Measurements from ENCODE around the gene ZFAND2B. TPM values are rescaled to one million over a fixed set of nuclear protein-coding genes. Genes with fewer than 3 reads are reported as not detected.
A peak's percentile ranks its signal among the peaks of the same experiment; 100 is the strongest.

The ZFAND2B gene, protein sequence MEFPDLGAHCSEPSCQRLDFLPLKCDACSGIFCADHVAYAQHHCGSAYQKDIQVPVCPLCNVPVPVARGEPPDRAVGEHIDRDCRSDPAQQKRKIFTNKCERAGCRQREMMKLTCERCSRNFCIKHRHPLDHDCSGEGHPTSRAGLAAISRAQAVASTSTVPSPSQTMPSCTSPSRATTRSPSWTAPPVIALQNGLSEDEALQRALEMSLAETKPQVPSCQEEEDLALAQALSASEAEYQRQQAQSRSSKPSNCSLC
- total RNA-seq: 10 to 100 TPM; 34.7 to 44.5 (median 37.6) TPM

DNA sequence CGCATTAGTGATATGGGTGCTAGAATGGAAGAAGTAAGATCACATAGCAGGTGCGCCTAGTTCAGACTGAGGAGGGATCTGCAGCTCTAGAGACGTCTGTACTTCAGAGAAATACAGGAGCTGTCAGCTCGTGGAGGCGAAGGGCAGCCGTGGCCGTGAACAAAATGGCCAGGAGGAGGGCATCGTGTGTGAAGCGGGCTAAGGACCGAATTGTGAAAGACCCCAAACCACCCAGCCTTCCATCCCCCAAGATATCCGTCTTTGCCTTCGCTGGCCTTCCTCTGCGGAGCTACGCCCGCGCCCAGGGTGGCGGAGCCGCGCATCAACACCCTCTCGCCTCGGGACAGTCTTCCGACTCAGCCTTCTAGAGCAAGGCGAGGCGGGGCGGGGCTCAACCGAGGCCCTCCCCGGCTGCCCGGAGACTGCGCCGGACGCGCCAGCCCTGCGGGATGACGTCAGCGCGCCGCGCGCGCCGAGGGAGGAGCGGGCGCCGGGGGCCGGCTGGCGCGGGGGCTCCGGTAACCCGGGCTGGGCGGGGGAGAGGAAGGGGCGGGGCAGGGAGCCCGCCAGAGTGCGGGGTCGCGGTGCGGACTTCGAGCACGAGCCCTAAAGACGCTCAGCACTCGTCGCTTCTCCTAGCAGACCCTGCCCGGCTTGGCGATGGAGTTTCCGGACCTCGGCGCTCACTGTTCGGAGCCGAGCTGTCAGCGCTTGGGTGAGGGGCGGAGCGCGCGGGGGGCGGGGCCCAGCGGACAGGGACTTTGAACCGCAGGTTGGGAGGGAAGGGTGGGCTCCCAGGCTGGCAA is at the start of gene ZFAND2B:
Gene ZFAND2B (plus strand): TSS at position 455 of the 806 bp plus-strand sequence. CDS start 206 bp downstream, at position 661.
- H3K27me3 ChIP-seq: no peaks in the 10 kb centered on the region
- WGBS, 2 donors (ENCODE audit: low coverage in 1 of 2): 0% methylated on average over 2 to 7 of the region's 76 CpGs
- TF ChIP-seq, protein P1, sequence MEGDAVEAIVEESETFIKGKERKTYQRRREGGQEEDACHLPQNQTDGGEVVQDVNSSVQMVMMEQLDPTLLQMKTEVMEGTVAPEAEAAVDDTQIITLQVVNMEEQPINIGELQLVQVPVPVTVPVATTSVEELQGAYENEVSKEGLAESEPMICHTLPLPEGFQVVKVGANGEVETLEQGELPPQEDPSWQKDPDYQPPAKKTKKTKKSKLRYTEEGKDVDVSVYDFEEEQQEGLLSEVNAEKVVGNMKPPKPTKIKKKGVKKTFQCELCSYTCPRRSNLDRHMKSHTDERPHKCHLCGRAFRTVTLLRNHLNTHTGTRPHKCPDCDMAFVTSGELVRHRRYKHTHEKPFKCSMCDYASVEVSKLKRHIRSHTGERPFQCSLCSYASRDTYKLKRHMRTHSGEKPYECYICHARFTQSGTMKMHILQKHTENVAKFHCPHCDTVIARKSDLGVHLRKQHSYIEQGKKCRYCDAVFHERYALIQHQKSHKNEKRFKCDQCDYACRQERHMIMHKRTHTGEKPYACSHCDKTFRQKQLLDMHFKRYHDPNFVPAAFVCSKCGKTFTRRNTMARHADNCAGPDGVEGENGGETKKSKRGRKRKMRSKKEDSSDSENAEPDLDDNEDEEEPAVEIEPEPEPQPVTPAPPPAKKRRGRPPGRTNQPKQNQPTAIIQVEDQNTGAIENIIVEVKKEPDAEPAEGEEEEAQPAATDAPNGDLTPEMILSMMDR (IDR thresholded peaks at IDR 0.05): peak in 3 of 4 experiments; percentile 13 to 48 (median 44)
- TF ChIP-seq POLR2AphosphoS5 (IDR thresholded peaks at IDR 0.05) (peak; percentile 96), POLR2A (IDR thresholded peaks at IDR 0.05) (peak; percentile 90 to 94), EP300 (IDR thresholded peaks at IDR 0.05) (no peak)
- no peaks in the 10 kb centered on the region for H3K9me3 ChIP-seq
- H3K27ac ChIP-seq: peak within 1 kb of the TSS; percentile 73 to 99 (median 93)
- H3K4me3 ChIP-seq: peak within 1 kb of the TSS; percentile 59 to 68
- H3K4me1 ChIP-seq: peaks cover 0 to 29% (median 9%) of the 10 kb centered on the region in 3 donors
- peak; percentile 98 for ATAC-seq
- peaks cover 0 to 33% of the 10 kb centered on the region in 2 donors for H3K36me3 ChIP-seq

DNA sequence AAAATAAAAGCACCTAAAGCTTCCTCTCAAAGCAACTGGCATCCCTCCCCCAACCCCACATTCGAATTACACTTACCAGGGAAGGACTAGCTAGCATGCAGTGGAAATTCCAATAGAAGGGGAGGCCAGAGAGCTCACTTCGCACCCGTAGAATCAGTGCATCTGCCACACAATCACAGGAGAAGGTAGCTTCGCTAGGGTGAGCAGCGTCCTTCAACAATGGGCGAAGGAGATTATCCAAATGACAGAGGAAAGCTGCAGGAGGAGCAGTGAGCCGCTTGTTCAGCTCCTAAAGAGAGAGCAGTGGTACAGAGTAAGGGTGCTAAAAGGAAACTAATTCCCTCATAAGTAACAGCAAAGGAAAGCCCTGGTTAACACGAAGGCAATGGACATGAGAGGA is 49.2 kb upstream of the ZFAND2B start:
- 86% methylated on average over 3 to 5 of the region's 8 CpGs for WGBS, 2 donors (ENCODE audit: low coverage in 1 of 2)

DNA sequence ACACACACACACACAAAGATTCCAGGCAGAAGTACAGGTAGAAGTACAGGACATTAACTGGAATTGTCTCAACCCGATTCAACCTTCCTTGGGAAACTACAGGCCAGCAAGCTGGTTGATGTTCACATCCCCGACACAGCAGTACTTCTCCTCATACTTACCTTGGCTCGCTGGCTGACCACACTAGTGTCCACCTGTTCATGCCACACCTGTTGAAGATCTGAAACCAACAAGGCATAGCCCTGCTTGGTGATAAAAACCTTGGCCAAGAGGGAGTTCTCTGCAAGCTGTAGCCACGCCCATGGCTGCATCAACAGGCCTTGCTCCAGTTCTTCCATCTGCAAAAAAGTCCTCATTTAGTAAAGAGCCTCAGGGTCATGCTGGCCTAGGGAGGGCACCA is 48.6 kb upstream of the ZFAND2B start:
- whole genome bisulfite sequencing, 2 donors (ENCODE audit: low coverage in 1 of 2): 84 to 92% methylated on average over 2 to 4 of the region's 4 CpGs

More for the DNA sequence above, 49.2 kb upstream of the ZFAND2B start:
- Histone ChIP-seq H3K36me3 (peaks cover 0 to 55% of the 10 kb centered on the region in 2 donors), H3K27ac (no peak overlapping the region), H3K9me3 (no peaks in the 10 kb centered on the region), H3K27me3 (no peaks in the 10 kb centered on the region), H3K4me1 (peaks cover 0 to 20% (median 4%) of the 10 kb centered on the region in 3 donors), H3K4me3 (no peak overlapping the region)
- no peak for ATAC-seq
- TF ChIP-seq, protein P1 (IDR thresholded peaks at IDR 0.05): no peak
- TF ChIP-seq POLR2A (IDR thresholded peaks at IDR 0.05): no peak
- no peak for TF ChIP-seq POLR2AphosphoS5 (IDR thresholded peaks at IDR 0.05)
- TF ChIP-seq EP300 (IDR thresholded peaks at IDR 0.05): no peak

DNA sequence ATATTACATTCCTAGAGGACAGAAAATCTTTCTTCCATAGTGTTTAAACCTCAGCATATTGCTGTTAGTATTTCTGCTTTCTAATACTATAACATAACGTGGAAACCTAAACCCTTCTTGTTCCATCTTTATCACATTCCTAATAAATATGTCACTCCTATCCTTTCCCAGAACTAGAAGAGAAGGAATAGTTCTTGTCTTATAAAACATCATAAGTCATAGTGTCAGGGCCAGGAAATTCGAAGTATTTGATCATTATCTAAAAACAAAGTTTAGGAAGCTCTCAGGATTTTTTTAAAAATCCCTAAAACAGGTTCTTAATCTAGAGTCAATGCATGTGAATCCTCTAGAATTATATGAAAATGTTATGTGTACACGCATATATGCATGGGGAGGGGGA is 48.0 kb upstream of the ZFAND2B start:
- 88 to 90% methylated on average over 3 of the region's 3 CpGs for WGBS, 2 donors (ENCODE audit: low coverage in 1 of 2)
- Histone ChIP-seq H3K4me1 (peaks cover 0 to 20% (median 4%) of the 10 kb centered on the region in 3 donors), H3K27ac (no peak overlapping the region), H3K27me3 (no peaks in the 10 kb centered on the region), H3K9me3 (no peaks in the 10 kb centered on the region), H3K36me3 (peaks cover 0 to 43% of the 10 kb centered on the region in 2 donors), H3K4me3 (no peak overlapping the region)
- ATAC-seq: no peak
- TF ChIP-seq POLR2AphosphoS5 (IDR thresholded peaks at IDR 0.05) (no peak), POLR2A (IDR thresholded peaks at IDR 0.05) (no peak), EP300 (IDR thresholded peaks at IDR 0.05) (no peak)
- TF ChIP-seq, protein P1 (IDR thresholded peaks at IDR 0.05): no peak

More for the DNA sequence above, 48.6 kb upstream of the ZFAND2B start:
- H3K4me1 ChIP-seq: peaks cover 0 to 20% (median 4%) of the 10 kb centered on the region in 3 donors
- H3K36me3 ChIP-seq: peaks cover 0 to 48% of the 10 kb centered on the region in 2 donors
- no peak overlapping the region for H3K4me3 ChIP-seq
- TF ChIP-seq POLR2A (IDR thresholded peaks at IDR 0.05) (no peak), POLR2AphosphoS5 (IDR thresholded peaks at IDR 0.05) (no peak), EP300 (IDR thresholded peaks at IDR 0.05) (no peak)
- TF ChIP-seq, protein P1 (IDR thresholded peaks at IDR 0.05): no peak
- no peaks in the 10 kb centered on the region for H3K9me3 ChIP-seq
- no peak overlapping the region for H3K27ac ChIP-seq
- no peaks in the 10 kb centered on the region for H3K27me3 ChIP-seq
- no peak for ATAC-seq

Data from gastroesophageal sphincter (tissue), 4 donors.